NCI-H1417 treated with DMSO at 0.1 percent for 48 hours (cell line): Measurements from ENCODE around the gene SCGB1D4.
A peak's percentile ranks its signal among the peaks of the same experiment; 100 is the strongest.
"Not testable (repeated sequence)": the region's sequence is repeated elsewhere in the genome, so short reads cannot be mapped to it uniquely, and the experiment has no call there.

ENCODE experiments used
- DNase-seq: peaks from one replicate; lab custom pipeline; 2025; lab: John Stamatoyannopoulos, UW

Gene SCGB1D4, protein sequence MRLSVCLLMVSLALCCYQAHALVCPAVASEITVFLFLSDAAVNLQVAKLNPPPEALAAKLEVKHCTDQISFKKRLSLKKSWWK

DNA sequence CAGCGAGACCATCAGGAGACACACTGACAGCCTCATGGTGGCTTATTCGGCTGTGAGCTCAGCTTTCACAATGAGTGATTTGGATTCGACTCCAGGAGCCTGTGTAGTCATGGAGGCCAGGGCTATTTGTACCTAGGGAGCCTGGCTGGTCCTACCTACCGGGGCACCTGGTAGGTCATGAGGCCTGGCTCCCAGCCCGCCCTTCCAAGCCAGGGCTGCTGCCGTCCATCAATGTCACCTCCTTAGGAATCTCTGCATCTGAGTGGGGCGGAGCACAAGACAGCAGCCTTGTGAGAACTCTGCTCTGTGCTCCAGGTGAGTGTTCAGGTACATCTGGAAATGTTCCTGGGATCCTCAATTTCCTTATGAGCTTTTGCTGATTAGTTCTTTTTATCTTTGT lies at the start of gene SCGB1D4:
Gene SCGB1D4, minus strand, starts transcription at position 101 of the 400 bp plus-strand sequence. Its CDS starts 65 bp downstream, at position 36.
- no peak for DNase-seq

DNA sequence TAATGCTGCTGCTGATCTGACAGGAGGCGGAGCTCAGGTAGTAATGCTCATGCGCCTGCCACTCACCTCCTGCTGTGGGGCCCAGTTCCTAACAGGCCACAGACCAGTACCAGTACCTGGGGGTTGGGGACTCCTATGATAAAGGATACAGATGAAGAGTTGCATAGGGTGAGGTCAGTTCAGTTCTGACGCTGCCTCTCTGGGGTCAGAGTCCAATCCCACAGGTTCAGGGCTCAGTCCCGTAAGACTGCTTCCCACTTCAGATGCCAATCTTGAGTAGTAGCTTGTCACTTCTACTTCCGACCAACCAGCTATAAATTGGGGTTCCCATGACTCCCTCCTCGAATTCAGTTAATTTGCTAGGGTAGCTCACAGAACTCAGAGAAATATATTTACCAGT lies 47.0 kb upstream of the SCGB1D4 start:
- DNase-seq = no peak

GRCh38 chr11:62344210-62344609 lies 45.3 kb upstream of the SCGB1D4 start:
- no peak for DNase-seq

DNA sequence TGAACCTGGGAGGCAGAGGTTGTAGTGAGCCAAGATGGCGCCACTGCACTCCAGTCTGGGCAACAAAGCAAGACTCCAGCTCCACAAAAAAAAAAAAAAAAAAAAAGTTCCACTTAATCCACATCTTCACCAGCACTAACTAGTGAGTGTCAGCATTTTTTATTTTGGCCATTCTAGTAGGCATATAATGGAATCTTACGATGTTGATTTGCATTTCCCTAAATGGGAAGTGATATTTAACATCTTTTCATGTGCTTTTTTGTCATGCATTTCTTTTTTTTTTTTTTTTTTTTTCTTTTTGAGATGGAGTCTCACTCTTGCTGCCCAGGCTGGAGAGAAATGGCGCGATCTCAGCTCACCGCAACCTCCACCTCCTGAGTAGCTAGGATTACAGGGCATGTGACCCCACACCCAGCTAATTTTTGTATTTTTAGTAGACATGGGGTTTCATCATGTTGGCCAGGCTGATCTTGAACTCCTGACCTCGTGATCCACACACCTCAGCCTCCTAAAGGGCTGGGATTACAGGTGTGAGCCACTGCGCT lies 44.8 kb upstream of the SCGB1D4 start:
- DNase-seq = not testable (repeated sequence)

DNA sequence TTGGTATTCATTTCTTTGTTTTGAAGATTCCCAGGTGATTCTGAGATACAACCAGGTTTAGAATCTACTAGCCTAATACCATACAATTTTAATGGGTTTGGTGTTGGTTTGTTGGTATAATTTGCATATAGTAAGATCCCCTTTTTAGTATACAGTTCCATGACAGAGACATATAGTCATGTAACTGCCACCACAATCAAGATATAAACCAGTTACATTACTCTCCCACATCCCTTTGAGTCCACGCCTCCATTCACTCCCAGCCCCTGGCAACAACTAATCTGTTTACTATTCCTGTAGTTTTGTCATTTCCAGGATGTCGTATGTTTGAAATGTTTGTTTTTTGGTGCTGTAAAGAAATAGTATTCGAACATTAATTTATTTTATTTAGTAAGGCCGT lies 42.7 kb upstream of the SCGB1D4 start:
- DNase-seq = no peak

DNA sequence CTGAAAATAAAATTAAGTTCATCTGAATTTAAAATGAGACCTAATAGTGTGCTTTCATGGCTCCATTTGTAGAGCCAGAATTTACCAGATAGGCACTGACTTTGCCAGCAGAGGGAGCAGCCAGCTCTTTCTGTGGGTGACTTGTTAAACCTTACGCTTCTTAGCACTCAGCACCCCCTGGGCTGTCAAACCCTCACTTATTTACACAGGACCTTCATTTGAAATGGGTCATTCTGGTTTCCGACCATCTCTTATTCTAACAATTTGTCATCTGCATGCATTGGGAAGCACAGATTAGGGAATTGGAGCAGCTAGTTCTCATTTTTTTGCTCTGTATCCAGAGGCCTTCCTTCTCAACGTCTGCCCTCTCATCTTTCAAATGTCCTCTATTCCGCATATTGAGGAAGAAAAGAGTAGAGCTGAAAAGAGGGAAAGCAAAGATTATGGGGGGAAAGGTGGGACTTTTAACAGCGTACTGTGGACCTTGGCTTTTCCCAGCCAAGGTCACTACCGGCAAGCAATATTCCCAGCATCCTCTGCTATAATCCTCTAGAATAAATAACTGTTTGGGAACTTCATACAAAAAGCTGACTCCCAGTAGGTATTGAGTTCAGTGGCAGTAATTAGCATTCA lies 41.5 kb upstream of the SCGB1D4 start:
- no peak for DNase-seq

GRCh38 chr11:62338218-62338617 lies 39.3 kb upstream of the SCGB1D4 start:
- no peak for DNase-seq

- peak; percentile 34 for DNase-seq
Measured at GRCh38 chr11:62337303-62338181, 38.7 kb upstream of the SCGB1D4 start, which contains the start of gene ASRGL1. Gene ASRGL1 (plus strand): TSS chr11:62337448. CDS start chr11:62337978, 530 bp downstream.

DNA sequence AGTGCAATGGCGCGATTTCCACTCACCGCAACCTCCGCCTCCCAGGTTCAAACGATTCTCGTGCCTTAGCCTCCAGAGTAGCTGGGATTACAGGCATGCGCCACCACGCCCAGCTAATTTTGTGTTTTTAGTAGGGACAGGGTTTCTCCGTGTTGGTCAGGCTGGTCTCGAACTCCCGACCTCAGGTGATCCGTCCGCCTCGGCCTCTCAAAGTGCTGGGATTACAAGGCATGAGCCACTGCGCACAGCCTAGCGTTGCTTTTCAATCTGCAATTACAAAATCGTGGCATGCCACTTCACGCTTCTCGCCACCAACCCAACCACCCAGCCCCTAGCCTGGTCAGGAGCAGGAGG lies 38.1 kb upstream of the SCGB1D4 start:
- not testable (repeated sequence) for DNase-seq

- no peak for DNase-seq
Measured at GRCh38 chr11:62333768-62334167, 34.9 kb upstream of the SCGB1D4 start.

DNA sequence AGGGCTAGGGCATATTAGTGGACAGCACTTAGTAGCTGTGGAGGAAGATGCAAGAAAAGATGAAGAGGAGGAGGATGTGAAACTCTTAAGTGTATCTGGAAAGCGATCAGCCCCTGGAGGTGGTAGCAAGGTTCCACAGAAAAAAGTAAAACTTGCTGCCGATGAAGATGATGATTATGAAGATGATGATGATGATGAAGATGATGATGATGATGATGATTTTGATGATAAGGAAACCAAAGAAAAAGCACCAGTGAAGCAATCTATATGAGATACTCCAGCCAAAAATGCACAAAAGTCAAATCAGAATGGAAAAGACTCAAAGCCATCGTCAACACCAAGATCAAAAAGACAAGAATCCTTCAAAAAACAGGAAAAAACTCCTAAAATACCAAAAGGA lies 32.4 kb upstream of the SCGB1D4 start:
- not testable (repeated sequence) for DNase-seq

GRCh38 chr11:62327541-62327940 lies 28.7 kb upstream of the SCGB1D4 start:
- not testable (repeated sequence) for DNase-seq

DNA sequence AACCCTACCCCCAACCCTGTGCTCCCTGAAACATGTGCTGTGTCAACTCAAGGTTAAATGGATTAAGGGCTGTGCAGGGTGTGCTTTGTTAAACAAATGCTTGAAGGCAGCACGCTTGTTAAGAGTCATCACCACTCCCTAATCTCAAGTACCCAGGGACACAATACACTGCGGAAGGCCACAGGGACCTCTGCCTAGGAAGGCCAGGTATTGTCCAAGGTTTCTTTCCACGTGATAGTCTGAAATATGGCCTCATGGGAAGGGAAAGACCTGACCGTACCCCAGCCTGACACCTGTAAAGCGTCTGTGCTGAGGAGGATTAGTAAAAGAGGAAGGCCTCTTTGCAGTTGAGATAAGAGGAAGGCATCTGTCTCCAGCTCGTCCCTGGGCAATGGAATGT lies 27.8 kb upstream of the SCGB1D4 start:
- not testable (repeated sequence) for DNase-seq

DNA sequence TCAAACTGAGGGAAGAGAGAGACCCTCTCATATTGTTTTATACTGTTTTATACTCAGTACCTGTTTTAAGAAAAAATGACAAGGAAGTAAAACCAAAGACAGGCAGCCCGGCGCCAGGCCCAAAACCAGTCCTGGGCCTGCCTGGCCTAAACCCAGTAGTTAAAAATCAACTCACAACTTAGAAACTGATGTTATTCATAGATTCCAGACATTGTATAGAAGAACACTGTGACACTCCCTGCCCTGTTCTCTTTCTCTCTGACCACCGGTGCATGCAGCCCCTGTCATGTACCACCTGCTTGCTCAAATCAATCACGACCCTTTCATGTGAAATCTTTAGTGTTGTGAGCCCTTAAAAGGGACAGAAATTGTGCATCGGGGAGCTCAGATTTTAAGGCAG lies 26.9 kb upstream of the SCGB1D4 start:
- DNase-seq = not testable (repeated sequence)

- no peak for DNase-seq
Measured at GRCh38 chr11:62324731-62325556, 26.1 kb upstream of the SCGB1D4 start.

GRCh38 chr11:62322524-62322923 lies 23.6 kb upstream of the SCGB1D4 start:
- DNase-seq = no peak

- DNase-seq = no peak
Measured at GRCh38 chr11:62315431-62315830, 16.6 kb upstream of the SCGB1D4 start.

DNA sequence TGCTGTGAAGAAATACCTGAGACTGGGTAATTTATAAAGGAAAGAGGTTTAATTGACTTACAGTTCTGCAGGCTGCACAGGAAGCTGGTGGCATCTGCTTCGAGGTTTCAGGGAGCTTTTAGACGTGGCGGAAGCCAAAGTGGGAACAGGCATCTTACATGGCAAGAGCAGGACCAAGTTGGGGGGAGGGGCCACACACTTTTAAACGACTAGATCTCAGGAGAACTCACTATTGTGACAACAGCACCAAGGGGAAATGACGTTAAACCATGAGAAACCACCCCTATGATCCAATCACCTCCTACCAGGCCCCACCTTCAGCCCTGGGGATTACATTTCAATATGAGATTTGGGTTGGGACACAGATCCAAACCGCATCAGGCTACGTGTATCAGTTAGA lies 11.1 kb upstream of the SCGB1D4 start:
- no peak for DNase-seq

GRCh38 chr11:62307950-62308349 lies 9.1 kb upstream of the SCGB1D4 start:
- DNase-seq = no peak

DNA sequence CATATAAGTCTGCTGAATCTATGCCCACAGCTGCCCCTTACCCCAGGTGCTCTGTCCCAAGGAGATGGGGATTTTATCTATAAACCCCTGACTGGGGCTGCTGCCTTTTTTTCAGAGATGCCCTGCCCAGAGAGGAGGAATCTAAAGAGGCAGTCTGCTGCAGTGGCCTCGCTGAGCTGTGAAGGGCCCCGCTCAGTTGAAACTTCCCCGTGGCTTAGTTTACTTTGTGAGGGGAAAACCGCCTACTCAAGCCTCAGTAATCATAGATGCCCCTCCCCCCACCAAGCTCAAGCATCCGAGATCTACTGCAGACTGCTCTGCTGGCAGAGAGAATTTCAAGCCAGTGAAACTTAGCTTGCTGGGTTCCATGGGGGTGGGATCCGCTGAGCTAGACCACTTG lies 7.4 kb upstream of the SCGB1D4 start:
- DNase-seq = no peak

- no peak for DNase-seq
Measured at GRCh38 chr11:62295504-62295903, 3.4 kb downstream of the SCGB1D4 start.

GRCh38 chr11:62280452-62280851 lies 18.4 kb downstream of the SCGB1D4 start:
- no peak for DNase-seq
